Thyroid gland (tissue), 4 donors: ENCODE results near the gene SPRED2.

ENCODE experiments used
- POLR2A ChIP-seq, 2 donors: fragments of 450-650 bp; IDR thresholded peaks; one replicate each; pipeline ENCODE4 v1.6.1; 2017; ENCODE audit warnings: antibody characterized with exemption in 2 of 2, mild to moderate bottlenecking in 2 of 2, moderate library complexity in 1 of 2
- TF ChIP-seq, protein P1 (sequence below), 6 experiments: fragments of 200-600 bp in 3 of 6; fragments of 450-650 bp in 3 of 6; sonication (generic) in 3 of 6; IDR thresholded peaks; one replicate each; pipeline ENCODE4 v1.5.1; 2016 to 2019; ENCODE audit warnings: antibody characterized with exemption in 6 of 6, mild to moderate bottlenecking in 2 of 6, inconsistent platforms in 1 of 6, moderate library complexity in 1 of 6

DNA sequence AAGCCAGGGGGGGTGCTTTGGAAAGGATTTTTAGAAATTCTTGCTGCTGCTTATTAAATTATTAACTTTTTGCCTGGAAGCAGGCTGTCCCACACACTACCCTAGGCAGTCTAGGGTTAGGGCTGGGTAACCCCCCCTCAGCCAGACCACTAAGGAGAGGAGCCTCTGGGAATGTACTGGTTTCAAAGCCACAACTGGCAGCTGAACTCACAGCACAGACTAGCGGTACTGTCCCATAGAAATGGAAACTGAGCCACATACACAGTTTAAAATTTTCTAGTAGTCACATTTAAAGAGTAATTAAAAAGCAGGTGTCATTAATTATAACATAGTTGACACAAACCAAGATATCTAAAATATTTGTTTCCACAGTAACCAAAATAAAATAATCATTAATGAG is 50.1 kb downstream of the SPRED2 start:
- TF ChIP-seq, protein P1, sequence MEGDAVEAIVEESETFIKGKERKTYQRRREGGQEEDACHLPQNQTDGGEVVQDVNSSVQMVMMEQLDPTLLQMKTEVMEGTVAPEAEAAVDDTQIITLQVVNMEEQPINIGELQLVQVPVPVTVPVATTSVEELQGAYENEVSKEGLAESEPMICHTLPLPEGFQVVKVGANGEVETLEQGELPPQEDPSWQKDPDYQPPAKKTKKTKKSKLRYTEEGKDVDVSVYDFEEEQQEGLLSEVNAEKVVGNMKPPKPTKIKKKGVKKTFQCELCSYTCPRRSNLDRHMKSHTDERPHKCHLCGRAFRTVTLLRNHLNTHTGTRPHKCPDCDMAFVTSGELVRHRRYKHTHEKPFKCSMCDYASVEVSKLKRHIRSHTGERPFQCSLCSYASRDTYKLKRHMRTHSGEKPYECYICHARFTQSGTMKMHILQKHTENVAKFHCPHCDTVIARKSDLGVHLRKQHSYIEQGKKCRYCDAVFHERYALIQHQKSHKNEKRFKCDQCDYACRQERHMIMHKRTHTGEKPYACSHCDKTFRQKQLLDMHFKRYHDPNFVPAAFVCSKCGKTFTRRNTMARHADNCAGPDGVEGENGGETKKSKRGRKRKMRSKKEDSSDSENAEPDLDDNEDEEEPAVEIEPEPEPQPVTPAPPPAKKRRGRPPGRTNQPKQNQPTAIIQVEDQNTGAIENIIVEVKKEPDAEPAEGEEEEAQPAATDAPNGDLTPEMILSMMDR (IDR thresholded peaks at IDR 0.05) = no peak
- no peak for TF ChIP-seq POLR2A (IDR thresholded peaks at IDR 0.05)
